Fibroblast of skin of scalp (primary cell): ENCODE measurements around the gene PTPN21.
A peak's percentile ranks its signal among the peaks of the same experiment; 100 is the strongest.

Experiments used
- DNase-seq: peaks from one replicate; pipeline ENCODE4 v3.0.0-alpha.2; 2013

Gene PTPN21

GRCh38 chr14:88463318-88463717 lies 91.5 kb downstream of the PTPN21 start:
- DNase-seq, result no peak

- DNase-seq, result no peak
Observed at GRCh38 chr14:88454886-88455285, 99.9 kb downstream of the PTPN21 start.

GRCh38 chr14:88452231-88452630 lies 102.6 kb downstream of the PTPN21 start:
- no peak for DNase-seq

- DNase-seq, result no peak
Observed at GRCh38 chr14:88439088-88439487, 115.7 kb downstream of the PTPN21 start.

- DNase-seq, result no peak
Observed at GRCh38 chr14:88437658-88438057, 117.1 kb downstream of the PTPN21 start.

- DNase-seq, result no peak
Observed at GRCh38 chr14:88430976-88431375, 123.8 kb downstream of the PTPN21 start.

GRCh38 chr14:88426271-88426670 lies 128.5 kb downstream of the PTPN21 start:
- peak; percentile 52 for DNase-seq

GRCh38 chr14:88424573-88424972 lies 130.2 kb downstream of the PTPN21 start:
- peak; percentile 14 for DNase-seq

- DNase-seq, result peak; percentile 28
Observed at GRCh38 chr14:88422919-88423650, 131.7 kb downstream of the PTPN21 start.

GRCh38 chr14:88422047-88422446 lies 132.8 kb downstream of the PTPN21 start:
- no peak for DNase-seq

GRCh38 chr14:88421286-88421685 lies 133.5 kb downstream of the PTPN21 start:
- DNase-seq, result peak; percentile 23

- no peak for DNase-seq
Observed at GRCh38 chr14:88420187-88420586, 134.6 kb downstream of the PTPN21 start.

GRCh38 chr14:88417594-88417993 lies 137.2 kb downstream of the PTPN21 start:
- DNase-seq, result no peak
